Panc1 (cell line): Measurements from ENCODE around the gene TTC27. TPM values are rescaled to one million over a fixed set of nuclear protein-coding genes. Genes with fewer than 3 reads are reported as not detected.

Experiments used
- ATAC-seq: fragments of 200-7000 bp; cut with Tn5 transposase; 2 replicates; pipeline ENCODE4 v1.9.1; 2020; ENCODE audit warnings: mild to moderate bottlenecking, moderate library complexity
- BruUV-seq: library from RNA; stranded (reverse); fragments of 400-500 nt; replicated peaks from 2 replicates; lab custom pipeline; 2021; lab: Mats Ljungman, UMichigan
- CTCF ChIA-PET: fragments of 300-600 bp; sonication (Branson Sonifier 250); formaldehyde crosslinking; loops from one replicate; lab custom pipeline; 2022; ENCODE audit warnings: antibody characterized with exemption; lab: Charles Lee
- POLR2A ChIA-PET: fragments of 300-600 bp; sonication (Branson Sonifier 250); formaldehyde crosslinking; loops from one replicate; lab custom pipeline; 2022; ENCODE audit warnings: antibody characterized with exemption; lab: Charles Lee
- DNase-seq: peaks from one replicate; pipeline ENCODE4 v3.0.0-alpha.2; 2010; ENCODE audit warnings: low read depth, low spot score
- H3K27ac ChIP-seq: 2 replicates; pipeline ENCODE4 v1.5.1; 2011; ENCODE audit warnings: mild to moderate bottlenecking, low read length, inconsistent platforms
- H3K27me3 ChIP-seq: fragments of 200-500 bp; sonication (Bioruptor generic); 2 replicates; pipeline ENCODE4 v1.6.0; 2014; ENCODE audit warnings: low read length, inconsistent platforms; ENCODE audit not compliant: control insufficient read depth, insufficient read depth
- H3K36me3 ChIP-seq: fragments of 200-500 bp; sonication (Bioruptor generic); 2 replicates; pipeline ENCODE4 v1.5.1; 2014; ENCODE audit warnings: inconsistent platforms, mild to moderate bottlenecking, low read length, moderate library complexity; ENCODE audit not compliant: control insufficient read depth, insufficient read depth
- H3K4me1 ChIP-seq: 2 replicates; pipeline ENCODE4 v1.5.1; 2011; ENCODE audit warnings: inconsistent platforms, mild to moderate bottlenecking, low read length, moderate library complexity; ENCODE audit not compliant: control insufficient read depth, insufficient read depth
- H3K4me3 ChIP-seq, 2 experiments: 2 replicates each; pipeline ENCODE4 v1.5.1; 2011 to 2012; ENCODE audit warnings: low read depth in 2 of 2, low read length in 2 of 2, mild to moderate bottlenecking in 2 of 2, inconsistent platforms in 1 of 2, moderate library complexity in 1 of 2
- H3K9me3 ChIP-seq: fragments of 200-500 bp; sonication (Bioruptor generic); 2 replicates; pipeline ENCODE4 v1.5.1; 2014; ENCODE audit warnings: low read depth, mild to moderate bottlenecking, inconsistent platforms, low read length, moderate library complexity; ENCODE audit not compliant: control insufficient read depth, insufficient read depth
- POLR2AphosphoS5 ChIP-seq: IDR thresholded peaks from 2 replicates; pipeline ENCODE4 v1.6.1; 2012; ENCODE audit warnings: mild to moderate bottlenecking, low read depth, low read length, moderate library complexity
- SIN3A ChIP-seq: IDR thresholded peaks from 2 replicates; pipeline ENCODE4 v1.6.1; 2012; ENCODE audit warnings: low read depth, mild to moderate bottlenecking, low read length, moderate library complexity, borderline replicate concordance; ENCODE audit not compliant: insufficient read depth
- TCF7L2 ChIP-seq: IDR thresholded peaks from 2 replicates; pipeline ENCODE4 v1.6.1; 2011; ENCODE audit warnings: mild to moderate bottlenecking, low read depth, low read length, inconsistent platforms
- in situ Hi-C: cut with HindIII; loops from 2 replicates; pipeline ENCODE4 v1.10.0; 2016; ENCODE audit warnings: low sequenced_read_pairs, low pct_unique_long_range_greater_than_20kb
- intact Hi-C: fragments of 100-400 bp; cut with micrococcal nuclease; formaldehyde crosslinking; loops from one replicate; pipeline ENCODE4 v1.10.0; 2022; ENCODE audit not compliant: unreplicated experiment
- total RNA-seq: library from RNA; stranded (reverse); gene quantifications from one replicate; pipeline ENCODE4 v1.2.1, GENCODE V29; 2021; ENCODE audit not compliant: unreplicated experiment
- TF ChIP-seq, protein P1 (sequence below), 2 experiments: IDR thresholded peaks; 2 replicates each; pipeline ENCODE4 v1.6.1; 2011 to 2012; ENCODE audit warnings: low read depth in 2 of 2, control low read depth in 1 of 2, low read length in 1 of 2, mild to moderate bottlenecking in 1 of 2, moderate library complexity in 1 of 2; ENCODE audit not compliant: insufficient read depth in 1 of 2
- TF ChIP-seq, protein P2 (sequence below): fragments of 450-650 bp; IDR thresholded peaks from 2 replicates; pipeline ENCODE4 v1.5.1; 2017; ENCODE audit warnings: mild to moderate bottlenecking

TTC27 gene
- total RNA-seq, 1 experiment from 2014 or later = 24.7 TPM

DNA sequence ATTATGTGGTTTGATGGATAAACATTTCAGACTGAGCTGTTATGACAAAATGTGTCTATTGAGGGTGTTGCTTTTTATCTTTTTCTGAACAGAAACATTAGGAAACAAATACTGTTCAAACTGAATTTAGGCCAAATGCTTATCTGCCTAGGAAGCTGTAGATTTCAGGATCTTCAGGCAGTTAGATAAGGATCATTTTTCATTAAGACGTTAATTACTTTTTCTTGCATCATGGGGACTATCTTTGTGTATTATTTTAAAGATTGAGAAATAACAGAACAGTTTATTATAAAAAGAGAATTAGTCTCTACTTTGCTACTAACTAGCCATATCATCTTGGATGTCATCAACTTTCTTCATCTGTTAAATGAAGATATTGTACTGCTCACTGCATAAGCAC lies 107.5 kb downstream of the TTC27 start:
- no TSS peak for BruUV-seq
- no peak for ATAC-seq
- POLR2A ChIA-PET = no interaction called here
- H3K9me3 ChIP-seq = no peaks in the 10 kb centered on the region
- no peaks in the 10 kb centered on the region for H3K27me3 ChIP-seq
- CTCF ChIA-PET = no interaction called here
- no peaks in the 10 kb centered on the region for H3K36me3 ChIP-seq
- no peak overlapping the region for H3K4me3 ChIP-seq
- no peaks in the 10 kb centered on the region for H3K4me1 ChIP-seq
- in situ Hi-C loops (no loop called here), intact Hi-C loops (no loop called here)
- TF ChIP-seq POLR2AphosphoS5 (no peak), SIN3A (no peak)
- TF ChIP-seq, protein P1, sequence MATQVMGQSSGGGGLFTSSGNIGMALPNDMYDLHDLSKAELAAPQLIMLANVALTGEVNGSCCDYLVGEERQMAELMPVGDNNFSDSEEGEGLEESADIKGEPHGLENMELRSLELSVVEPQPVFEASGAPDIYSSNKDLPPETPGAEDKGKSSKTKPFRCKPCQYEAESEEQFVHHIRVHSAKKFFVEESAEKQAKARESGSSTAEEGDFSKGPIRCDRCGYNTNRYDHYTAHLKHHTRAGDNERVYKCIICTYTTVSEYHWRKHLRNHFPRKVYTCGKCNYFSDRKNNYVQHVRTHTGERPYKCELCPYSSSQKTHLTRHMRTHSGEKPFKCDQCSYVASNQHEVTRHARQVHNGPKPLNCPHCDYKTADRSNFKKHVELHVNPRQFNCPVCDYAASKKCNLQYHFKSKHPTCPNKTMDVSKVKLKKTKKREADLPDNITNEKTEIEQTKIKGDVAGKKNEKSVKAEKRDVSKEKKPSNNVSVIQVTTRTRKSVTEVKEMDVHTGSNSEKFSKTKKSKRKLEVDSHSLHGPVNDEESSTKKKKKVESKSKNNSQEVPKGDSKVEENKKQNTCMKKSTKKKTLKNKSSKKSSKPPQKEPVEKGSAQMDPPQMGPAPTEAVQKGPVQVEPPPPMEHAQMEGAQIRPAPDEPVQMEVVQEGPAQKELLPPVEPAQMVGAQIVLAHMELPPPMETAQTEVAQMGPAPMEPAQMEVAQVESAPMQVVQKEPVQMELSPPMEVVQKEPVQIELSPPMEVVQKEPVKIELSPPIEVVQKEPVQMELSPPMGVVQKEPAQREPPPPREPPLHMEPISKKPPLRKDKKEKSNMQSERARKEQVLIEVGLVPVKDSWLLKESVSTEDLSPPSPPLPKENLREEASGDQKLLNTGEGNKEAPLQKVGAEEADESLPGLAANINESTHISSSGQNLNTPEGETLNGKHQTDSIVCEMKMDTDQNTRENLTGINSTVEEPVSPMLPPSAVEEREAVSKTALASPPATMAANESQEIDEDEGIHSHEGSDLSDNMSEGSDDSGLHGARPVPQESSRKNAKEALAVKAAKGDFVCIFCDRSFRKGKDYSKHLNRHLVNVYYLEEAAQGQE (IDR thresholded peaks at IDR 0.05; ENCODE audit: insufficient read depth in 1 of 2, low read depth in 2 of 2, low read length in 1 of 2) = no peak
- TF ChIP-seq, protein P2, sequence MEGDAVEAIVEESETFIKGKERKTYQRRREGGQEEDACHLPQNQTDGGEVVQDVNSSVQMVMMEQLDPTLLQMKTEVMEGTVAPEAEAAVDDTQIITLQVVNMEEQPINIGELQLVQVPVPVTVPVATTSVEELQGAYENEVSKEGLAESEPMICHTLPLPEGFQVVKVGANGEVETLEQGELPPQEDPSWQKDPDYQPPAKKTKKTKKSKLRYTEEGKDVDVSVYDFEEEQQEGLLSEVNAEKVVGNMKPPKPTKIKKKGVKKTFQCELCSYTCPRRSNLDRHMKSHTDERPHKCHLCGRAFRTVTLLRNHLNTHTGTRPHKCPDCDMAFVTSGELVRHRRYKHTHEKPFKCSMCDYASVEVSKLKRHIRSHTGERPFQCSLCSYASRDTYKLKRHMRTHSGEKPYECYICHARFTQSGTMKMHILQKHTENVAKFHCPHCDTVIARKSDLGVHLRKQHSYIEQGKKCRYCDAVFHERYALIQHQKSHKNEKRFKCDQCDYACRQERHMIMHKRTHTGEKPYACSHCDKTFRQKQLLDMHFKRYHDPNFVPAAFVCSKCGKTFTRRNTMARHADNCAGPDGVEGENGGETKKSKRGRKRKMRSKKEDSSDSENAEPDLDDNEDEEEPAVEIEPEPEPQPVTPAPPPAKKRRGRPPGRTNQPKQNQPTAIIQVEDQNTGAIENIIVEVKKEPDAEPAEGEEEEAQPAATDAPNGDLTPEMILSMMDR = no peak
- no peak for DNase-seq
- no peak overlapping the region for H3K27ac ChIP-seq

DNA sequence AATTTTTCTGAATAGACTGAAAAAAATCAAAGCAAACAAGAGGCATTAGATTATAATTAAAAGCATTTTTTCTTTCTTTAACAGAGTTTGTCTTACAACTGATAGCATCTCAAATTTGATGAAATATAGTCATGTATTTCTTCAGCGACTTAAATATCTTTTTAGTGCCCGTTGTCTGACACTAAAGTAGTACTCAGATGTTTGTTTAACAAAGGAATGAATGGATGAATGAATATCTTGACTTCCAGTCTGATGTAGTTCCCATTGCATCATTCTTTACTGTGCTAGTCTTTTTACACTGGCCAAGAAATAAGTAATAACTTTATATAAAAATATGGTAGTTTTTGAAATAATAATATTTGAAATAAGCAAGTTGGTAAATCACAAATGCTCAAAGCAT lies 111.1 kb downstream of the TTC27 start:
- CTCF ChIA-PET = no interaction called here
- Histone ChIP-seq H3K9me3 (no peaks in the 10 kb centered on the region), H3K27me3 (no peaks in the 10 kb centered on the region), H3K36me3 (no peaks in the 10 kb centered on the region), H3K4me3 (no peak overlapping the region), H3K27ac (no peak overlapping the region), H3K4me1 (no peaks in the 10 kb centered on the region)
- intact Hi-C loops (no loop called here), in situ Hi-C loops (no loop called here)
- POLR2A ChIA-PET = no interaction called here
- DNase-seq = no peak
- no TSS peak for BruUV-seq
- TF ChIP-seq, protein P2 = no peak
- TF ChIP-seq POLR2AphosphoS5 = no peak
- TF ChIP-seq, protein P1 (IDR thresholded peaks at IDR 0.05; ENCODE audit: insufficient read depth in 1 of 2, low read depth in 2 of 2, low read length in 1 of 2) = no peak
- no peak for TF ChIP-seq SIN3A
- TF ChIP-seq TCF7L2 = no peak
- ATAC-seq = no peak
